SJCRH30 (cell line): ENCODE results near the gene AGRN. TPM values are rescaled to one million over a fixed set of nuclear protein-coding genes. Genes with fewer than 3 reads are reported as not detected.
"Not testable (repeated sequence)": the region's sequence is repeated elsewhere in the genome, so short reads cannot be mapped to it uniquely, and the experiment has no call there.

Experiments used
- DNase-seq, 2 experiments: peaks; one replicate each; pipeline ENCODE4 v3.0.0-alpha.2; 2015 to 2020
- H3K27ac ChIP-seq: fragments of 250-450 bp; sonication (Bioruptor Pico); 2 replicates; pipeline ENCODE4 v1.5.1; 2020; ENCODE audit warnings: mild to moderate bottlenecking, moderate library complexity
- H3K27me3 ChIP-seq: fragments of 250-450 bp; sonication (Bioruptor Pico); 2 replicates; pipeline ENCODE4 v1.5.1; 2020; ENCODE audit warnings: mild to moderate bottlenecking, moderate library complexity
- H3K36me3 ChIP-seq: fragments of 250-450 bp; sonication (Bioruptor Pico); 2 replicates; pipeline ENCODE4 v1.5.1; 2020; ENCODE audit warnings: mild to moderate bottlenecking, moderate library complexity
- H3K4me1 ChIP-seq: fragments of 250-450 bp; sonication (Bioruptor Pico); 2 replicates; pipeline ENCODE4 v1.5.1; 2020; ENCODE audit warnings: mild to moderate bottlenecking, moderate library complexity
- H3K4me3 ChIP-seq: fragments of 250-450 bp; sonication (Bioruptor Pico); 2 replicates; pipeline ENCODE4 v1.5.1; 2020; ENCODE audit warnings: mild to moderate bottlenecking, moderate library complexity
- H3K9me3 ChIP-seq: fragments of 250-450 bp; sonication (Bioruptor Pico); replicated peaks from 2 replicates; pipeline ENCODE4 v1.5.1; 2020; ENCODE audit warnings: mild to moderate bottlenecking, moderate library complexity
- total RNA-seq: library from RNA; depleted of rRNA; stranded (reverse); fragments of >200 nt; shearing (Covaris generic); gene quantifications from 2 replicates; pipeline ENCODE4 v1.2.3, GENCODE V29; 2014

AGRN gene
- total RNA-seq, 1 experiment from 2014 or later = 13.7 TPM

DNA sequence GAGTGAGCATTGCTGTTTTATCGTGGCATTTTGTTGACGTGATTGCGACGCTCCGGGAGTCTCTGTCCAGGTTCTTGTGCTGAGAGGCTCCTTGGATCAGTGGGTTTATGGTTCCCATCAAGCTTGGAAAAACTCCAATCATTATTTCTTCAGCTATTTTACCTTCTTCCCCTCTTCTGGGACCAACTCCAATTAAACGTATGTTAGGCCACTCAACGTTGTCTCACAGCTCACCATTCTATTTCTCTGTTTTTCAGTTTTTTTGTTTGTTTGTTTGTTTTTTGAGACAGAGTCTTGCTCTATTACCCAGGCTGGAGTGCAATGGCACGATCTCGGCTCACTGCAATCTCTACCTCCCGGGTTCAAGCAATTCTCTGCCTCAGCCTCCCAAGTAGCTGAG lies 28.0 kb upstream of the AGRN start:
- H3K9me3 ChIP-seq = peaks cover 5% of the 10 kb centered on the region; the same call in 1 of the 2 replicates
- no peak overlapping the region for H3K4me3 ChIP-seq
- no peak for DNase-seq
- no peaks in the 10 kb centered on the region for H3K27me3 ChIP-seq
- no peaks in the 10 kb centered on the region for H3K4me1 ChIP-seq
- H3K36me3 ChIP-seq = no peaks in the 10 kb centered on the region
- no peak overlapping the region for H3K27ac ChIP-seq

DNA sequence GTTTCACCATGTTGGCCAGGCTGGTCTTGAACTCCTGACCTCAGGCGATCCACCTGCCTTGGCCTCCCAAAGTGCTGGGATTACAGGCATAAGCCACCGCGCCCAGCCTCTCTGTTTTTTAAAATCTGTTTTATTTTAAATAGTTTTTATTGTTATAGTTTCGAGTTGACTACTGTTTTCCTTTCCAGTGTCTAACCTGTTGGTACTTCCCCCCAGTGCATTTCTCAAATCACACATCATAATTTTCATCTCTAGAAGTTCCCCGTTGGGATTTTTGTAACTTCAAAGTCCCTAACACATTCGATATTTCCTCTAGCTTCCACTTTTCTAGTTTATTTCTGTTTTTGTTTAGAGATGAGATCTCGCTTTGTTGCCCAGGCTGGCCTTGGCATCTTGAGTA lies 27.6 kb upstream of the AGRN start:
- DNase-seq = no peak

DNA sequence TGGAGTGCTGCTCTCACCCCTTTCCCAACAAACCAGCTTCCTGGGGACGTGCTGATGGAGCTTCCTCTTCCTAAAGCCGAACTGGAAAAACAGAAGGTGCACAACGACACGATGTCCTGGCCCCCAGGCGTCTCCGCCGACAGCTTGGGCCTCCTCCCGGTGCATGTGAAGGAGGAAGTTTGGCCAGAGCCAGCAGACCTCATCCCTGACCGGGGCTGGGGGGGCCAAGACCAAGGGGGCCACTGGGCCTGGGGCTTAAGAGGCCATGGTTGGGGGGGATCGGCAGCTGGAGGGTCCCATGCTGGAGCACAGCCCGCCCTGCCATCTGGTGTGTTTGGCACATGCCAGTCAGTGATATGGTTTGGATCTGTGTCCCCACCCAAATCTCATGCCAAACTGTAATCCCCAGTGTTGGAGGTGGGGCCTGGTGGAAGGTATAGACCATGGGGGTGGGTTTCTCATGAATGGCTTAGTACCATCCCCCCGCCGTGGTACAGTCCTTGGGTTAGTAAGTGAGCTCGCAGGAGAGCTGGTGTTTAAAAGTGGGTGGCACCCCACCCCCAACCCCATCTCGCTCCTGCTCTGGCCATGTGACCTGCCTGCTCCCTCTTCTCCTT lies 26.4 kb upstream of the AGRN start:
- H3K36me3 ChIP-seq = no peaks in the 10 kb centered on the region
- H3K27ac ChIP-seq = no peak overlapping the region
- H3K4me3 ChIP-seq = no peak overlapping the region
- DNase-seq = no peak
- no peaks in the 10 kb centered on the region for H3K4me1 ChIP-seq
- no peaks in the 10 kb centered on the region for H3K27me3 ChIP-seq
- peaks cover 5% of the 10 kb centered on the region; the same call in 1 of the 2 replicates for H3K9me3 ChIP-seq

More for the DNA sequence above, 27.6 kb upstream of the AGRN start:
- H3K4me3 ChIP-seq = no peak overlapping the region
- no peaks in the 10 kb centered on the region for H3K4me1 ChIP-seq
- peaks cover 5% of the 10 kb centered on the region; the same call in 1 of the 2 replicates for H3K9me3 ChIP-seq
- no peak overlapping the region for H3K27ac ChIP-seq
- no peaks in the 10 kb centered on the region for H3K27me3 ChIP-seq
- H3K36me3 ChIP-seq = no peaks in the 10 kb centered on the region

DNA sequence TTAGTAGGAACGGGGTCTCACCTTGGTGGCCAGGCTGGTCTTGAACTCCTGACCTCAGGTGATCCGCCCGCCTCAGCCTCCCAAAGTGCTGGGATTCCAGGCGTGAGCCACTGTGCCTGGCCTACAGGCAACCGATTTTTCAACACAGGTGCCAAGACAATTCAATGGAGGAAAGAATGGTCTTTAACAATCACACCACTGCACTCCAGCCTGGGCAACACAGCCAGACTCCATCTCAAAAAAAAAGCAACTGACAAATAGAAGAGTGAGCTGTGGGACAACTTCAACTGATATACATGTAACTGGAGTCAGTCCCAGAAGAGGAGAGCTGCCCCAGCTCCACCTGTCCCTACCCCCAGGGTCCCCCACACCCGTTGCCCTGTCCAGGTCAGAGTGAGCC lies 25.4 kb upstream of the AGRN start:
- not testable (repeated sequence) for H3K36me3 ChIP-seq, DNase-seq, H3K27ac ChIP-seq, H3K27me3 ChIP-seq, H3K9me3 ChIP-seq, H3K4me1 ChIP-seq, H3K4me3 ChIP-seq

DNA sequence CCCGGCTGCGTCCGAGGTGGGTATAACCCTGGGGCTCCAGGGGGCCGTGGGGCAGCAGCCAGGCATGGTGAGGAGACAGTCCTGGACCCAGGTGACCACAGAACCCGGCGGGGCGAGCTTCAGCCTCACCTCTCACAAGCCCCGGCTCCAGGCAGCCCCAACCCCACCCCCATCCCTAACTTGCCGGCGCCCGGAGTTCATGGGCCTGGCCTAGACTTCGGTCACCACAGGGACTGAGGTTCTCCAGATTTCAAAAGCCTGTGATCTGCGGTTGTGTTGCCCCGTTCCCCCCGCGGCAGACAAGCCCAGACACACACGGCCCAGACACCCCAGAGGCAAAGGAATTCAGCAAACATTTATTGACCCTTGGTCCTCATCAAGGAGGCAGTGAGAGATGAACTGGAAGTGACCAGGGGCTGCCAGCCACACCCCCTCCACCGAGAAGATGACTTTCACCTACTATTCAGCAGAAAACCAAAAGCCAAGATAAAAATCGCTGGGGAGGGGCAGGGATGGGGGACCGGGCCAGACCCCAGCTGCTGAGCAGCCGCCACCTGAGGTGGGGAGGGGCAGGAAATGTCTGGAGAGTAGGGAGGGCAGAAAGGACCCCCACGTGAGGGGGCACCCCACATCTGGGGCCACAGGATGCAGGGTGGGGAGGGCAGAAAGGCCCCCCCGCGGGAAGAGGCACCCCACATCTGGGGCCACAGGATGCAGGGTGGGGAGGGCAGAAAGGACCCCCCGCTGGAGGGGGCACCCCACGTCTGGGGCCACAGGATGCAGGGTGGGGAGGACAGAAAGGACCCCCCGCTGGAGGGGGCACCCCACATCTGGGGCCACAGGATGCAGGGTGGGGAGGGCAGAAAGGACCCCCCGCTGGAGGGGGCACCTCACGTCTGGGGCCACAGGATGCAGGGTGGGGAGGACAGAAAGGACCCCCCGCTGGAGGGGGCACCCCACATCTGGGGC lies 24.0 kb upstream of the AGRN start:
- Histone ChIP-seq H3K36me3 (no peaks in the 10 kb centered on the region), H3K9me3 (peaks cover 5% of the 10 kb centered on the region; the same call in 1 of the 2 replicates), H3K4me1 (no peaks in the 10 kb centered on the region), H3K27ac (no peak overlapping the region), H3K4me3 (no peak overlapping the region), H3K27me3 (no peaks in the 10 kb centered on the region)
- no peak for DNase-seq

DNA sequence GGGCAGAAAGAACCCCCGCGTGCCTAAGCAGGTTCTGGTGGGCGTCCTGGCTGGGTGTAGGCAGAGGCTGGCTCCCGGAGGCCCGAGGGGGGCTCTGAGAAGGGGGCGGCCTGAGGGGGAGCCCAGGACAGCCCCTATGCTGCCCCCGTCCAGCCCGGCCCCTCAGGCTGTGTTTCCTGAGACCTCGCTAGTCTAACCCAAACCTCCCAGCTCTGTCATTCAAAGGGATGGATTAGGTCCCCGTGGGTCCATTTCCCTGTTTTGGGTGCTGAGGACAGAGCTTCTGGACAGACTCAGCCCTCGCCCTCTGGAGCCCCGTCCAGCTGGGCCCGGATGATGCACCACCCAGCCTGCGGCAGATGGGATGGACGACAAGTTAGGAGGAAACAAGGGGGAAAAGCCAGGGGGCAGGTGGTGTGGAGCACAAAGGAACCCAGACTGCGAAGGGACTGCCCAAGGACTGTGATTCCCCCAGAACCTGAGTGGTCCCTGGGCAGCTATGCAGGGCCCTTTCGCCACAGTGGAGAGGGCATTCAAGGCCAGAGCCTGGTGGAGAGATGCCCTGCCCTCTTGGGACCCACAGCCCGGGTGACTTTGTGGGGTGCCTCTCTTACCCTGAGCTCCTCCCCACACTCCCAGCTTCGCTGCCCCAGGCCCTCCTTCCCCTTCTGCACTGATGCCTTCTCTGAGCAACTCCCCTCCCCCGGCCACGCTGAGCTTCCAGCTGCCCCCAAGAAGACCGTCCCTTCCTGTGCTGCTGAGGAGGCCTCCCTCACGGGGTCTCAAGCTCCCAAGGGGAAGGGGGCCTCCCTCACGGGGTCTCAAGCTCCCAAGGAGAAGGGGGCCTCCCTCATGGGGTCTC lies 22.8 kb upstream of the AGRN start:
- no peaks in the 10 kb centered on the region for H3K4me1 ChIP-seq
- no peak for DNase-seq
- no peaks in the 10 kb centered on the region for H3K27me3 ChIP-seq
- H3K9me3 ChIP-seq = no peaks in the 10 kb centered on the region; the same call in 1 of the 2 replicates
- H3K27ac ChIP-seq = no peak overlapping the region
- H3K4me3 ChIP-seq = no peak overlapping the region
- no peaks in the 10 kb centered on the region for H3K36me3 ChIP-seq

DNA sequence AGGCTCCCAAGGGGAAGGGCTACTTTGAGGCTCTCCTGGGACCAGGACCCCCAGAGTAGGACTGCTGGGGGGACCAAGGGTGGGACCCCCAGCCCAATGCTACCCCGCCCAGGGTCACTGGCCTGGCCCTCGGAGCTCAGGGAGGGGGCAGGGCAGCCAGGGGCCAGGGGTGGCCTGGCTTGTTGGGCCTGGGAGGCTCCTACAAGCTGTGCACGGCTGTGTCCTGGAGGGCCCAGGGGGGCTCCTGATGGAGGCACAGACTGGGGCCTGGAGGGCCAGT lies 22.3 kb upstream of the AGRN start:
- Histone ChIP-seq H3K36me3 (no peaks in the 10 kb centered on the region), H3K9me3 (no peaks in the 10 kb centered on the region), H3K4me3 (no peak overlapping the region), H3K27ac (no peak overlapping the region), H3K27me3 (no peaks in the 10 kb centered on the region), H3K4me1 (no peaks in the 10 kb centered on the region)
- DNase-seq = no peak

DNA sequence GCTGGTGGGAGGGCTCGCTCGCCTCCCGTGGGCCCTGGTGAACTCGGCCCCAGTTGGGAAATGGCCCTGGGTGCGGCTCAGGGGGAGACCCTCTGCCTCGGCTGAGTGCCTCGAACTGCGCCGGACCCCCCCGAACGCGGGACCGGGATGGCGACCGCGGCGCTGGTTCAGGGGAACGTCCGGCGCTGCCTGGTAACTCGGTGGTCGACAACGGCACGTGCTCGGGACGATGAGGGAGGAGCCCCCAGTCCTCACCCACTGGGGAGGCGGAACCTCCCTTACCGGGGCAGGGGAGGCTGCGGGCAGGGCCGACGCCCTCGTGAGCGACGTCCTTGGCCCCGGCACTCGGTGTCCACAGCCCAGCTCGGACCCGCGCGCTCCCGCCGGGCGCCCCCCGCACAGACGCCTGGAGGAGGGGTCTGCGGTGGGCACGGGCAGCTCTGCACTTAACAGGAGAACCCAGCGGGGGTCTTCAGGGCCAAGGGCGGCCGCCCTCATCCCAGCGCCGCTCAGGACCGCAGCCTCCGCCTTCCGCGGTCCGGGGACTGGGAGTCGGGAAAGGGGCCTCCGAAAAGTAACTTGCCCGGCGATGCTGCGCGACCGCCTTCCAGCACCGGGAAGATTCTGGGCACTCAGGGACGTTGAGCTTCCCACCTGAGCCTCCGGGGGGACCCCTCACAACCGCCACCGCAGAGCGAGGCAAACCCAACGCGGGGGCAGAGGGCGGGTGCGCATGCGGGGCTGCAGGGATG lies 21.8 kb upstream of the AGRN start:
- no peak overlapping the region for H3K4me3 ChIP-seq
- H3K4me1 ChIP-seq = no peaks in the 10 kb centered on the region
- H3K27me3 ChIP-seq = no peaks in the 10 kb centered on the region
- H3K36me3 ChIP-seq = no peaks in the 10 kb centered on the region
- H3K27ac ChIP-seq = no peak overlapping the region
- no peaks in the 10 kb centered on the region for H3K9me3 ChIP-seq
- no peak for DNase-seq

DNA sequence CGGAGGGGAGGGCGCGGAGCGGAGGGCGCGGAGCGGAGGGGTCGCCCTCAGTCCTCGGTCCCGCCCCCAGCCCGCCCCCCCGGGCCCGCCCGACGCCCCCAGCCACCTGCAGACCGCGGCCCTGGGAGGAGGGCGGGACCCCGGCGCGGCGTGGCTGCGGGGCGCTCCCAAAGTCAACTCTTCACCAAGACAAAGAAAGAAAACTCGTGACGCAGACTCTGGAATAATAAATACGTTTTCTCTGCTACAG lies 21.2 kb upstream of the AGRN start:
- H3K4me3 ChIP-seq = peak overlapping the region; percentile 70

DNA sequence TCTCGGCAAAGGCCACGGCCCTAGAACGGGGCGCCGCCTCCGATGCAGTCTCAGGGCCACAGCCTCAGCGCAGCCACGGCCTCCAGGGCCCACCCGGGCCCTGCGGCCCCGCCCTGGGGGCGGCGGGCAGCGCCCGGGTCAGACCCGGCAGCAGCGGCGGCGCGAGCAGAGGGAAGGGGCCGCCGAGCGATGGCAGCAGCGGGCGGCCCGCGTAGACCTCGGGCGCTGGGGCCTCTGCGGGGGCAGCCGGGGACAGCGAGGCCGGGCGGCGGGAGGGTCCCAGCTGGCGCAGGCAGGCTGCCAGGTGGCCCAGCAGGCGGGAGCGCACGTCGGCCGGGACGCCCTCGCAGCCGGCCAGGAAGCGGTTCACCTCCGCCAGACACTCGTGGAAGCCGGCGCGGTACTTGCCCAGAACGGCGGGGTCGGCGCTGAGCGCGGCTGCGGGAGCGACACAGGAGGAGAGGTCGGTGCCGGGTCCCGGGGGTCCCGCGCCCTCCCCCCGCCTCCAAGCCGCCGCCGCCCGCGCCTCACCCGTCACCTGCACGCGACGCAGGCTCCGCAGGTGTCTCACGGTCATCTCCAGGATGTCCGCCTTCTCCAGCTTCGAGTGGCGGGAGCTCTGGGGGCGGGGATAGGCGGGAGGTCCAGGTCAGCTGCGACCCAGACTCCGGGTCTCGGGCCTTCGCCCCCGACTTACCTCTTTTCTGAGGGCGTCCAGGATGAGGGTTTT lies 20.8 kb upstream of the AGRN start:
- H3K9me3 ChIP-seq = no peaks in the 10 kb centered on the region
- no peaks in the 10 kb centered on the region for H3K36me3 ChIP-seq
- no peaks in the 10 kb centered on the region for H3K27me3 ChIP-seq
- H3K4me3 ChIP-seq = peak overlapping the region; percentile 70
- peak overlapping the region; percentile 94 for H3K27ac ChIP-seq
- H3K4me1 ChIP-seq = peaks cover 4% of the 10 kb centered on the region
- peak; percentile 60 to 69 for DNase-seq

More for the DNA sequence above, 21.2 kb upstream of the AGRN start:
- Histone ChIP-seq H3K36me3 (no peaks in the 10 kb centered on the region), H3K27ac (no peak overlapping the region), H3K27me3 (no peaks in the 10 kb centered on the region), H3K4me1 (no peaks in the 10 kb centered on the region), H3K9me3 (no peaks in the 10 kb centered on the region)
- no peak for DNase-seq

DNA sequence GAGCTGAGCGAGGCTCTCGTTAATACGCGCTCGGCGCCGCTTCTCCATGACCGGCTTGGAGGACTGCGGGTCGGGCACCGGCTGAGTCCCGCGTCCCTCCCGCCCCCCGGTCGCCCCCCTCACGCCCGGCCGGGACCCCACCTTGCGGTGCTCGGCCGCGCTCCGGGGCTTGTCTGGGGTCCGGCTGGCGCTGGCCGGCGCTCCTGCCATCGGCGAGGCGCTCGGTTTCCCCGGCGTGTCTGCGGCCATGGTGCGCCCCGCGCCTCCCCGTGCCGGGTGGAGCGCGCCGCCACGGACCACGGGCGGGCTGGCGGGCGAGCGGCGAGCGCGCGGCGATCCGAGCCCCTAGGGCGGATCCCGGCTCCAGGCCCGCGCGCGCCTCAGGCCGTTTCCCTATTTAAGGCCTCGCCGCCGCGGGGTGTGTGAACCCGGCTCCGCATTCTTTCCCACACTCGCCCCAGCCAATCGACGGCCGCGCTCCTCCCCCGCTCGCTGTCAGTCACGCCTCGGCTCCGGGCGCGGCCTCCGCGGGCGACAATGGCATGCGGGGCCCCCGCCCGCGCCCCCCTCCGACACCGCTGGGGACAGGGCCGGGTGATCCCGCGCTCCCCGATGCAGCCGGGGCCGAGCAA lies 20.1 kb upstream of the AGRN start, which contains the start of gene HES4:
Gene HES4, minus strand, starts transcription at position 373 of the 632 bp plus-strand sequence. Its CDS starts 124 bp downstream, at position 249.
- H3K4me1 ChIP-seq = peaks cover 10% of the 10 kb centered on the region

DNA sequence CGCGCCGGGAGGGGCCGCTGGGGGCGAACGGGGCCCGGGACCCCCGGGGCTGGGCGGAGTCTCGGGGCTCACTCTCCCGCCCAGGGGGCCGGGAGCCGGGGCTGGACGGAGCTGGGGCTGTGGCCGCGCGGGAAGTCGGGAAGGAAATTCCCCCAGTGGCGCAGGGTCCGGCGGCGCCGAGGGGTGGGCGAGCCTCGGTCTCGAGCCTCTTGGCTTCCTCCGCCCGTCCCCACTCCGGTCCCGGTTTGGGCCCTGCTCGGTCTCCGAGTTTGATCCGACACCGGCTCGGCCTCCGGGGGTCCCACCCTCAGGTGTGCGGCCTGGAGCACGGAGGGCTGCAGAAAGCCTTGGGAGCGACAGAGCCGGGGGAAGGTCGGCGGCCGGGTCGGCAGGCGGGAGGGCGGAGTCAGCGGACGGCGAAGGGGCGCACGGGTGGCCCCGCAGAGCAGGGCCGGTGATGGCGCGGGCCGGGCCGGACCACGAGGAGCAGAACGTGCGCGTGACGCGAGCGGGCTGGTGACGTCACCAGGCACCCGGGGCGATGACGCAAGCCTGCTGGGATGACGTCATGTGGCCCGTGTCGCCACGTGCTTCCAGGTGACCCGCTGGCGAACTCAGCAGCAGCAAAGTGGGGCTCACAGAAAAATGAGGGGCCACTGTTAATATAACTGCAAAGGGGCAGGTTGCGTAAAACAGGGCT lies 19.4 kb upstream of the AGRN start:
- Histone ChIP-seq H3K27me3 (no peaks in the 10 kb centered on the region), H3K36me3 (no peaks in the 10 kb centered on the region), H3K4me3 (peak overlapping the region; percentile 70), H3K27ac (peak overlapping the region; percentile 94), H3K4me1 (peaks cover 14% of the 10 kb centered on the region), H3K9me3 (no peaks in the 10 kb centered on the region)
- DNase-seq = peak; percentile 89 to 90

More for the DNA sequence above, 20.1 kb upstream of the AGRN start, which contains the start of gene HES4:
- Histone ChIP-seq H3K27me3 (no peaks in the 10 kb centered on the region), H3K9me3 (no peaks in the 10 kb centered on the region), H3K27ac (peak within 1 kb of the TSS; percentile 94), H3K4me3 (peak within 1 kb of the TSS; percentile 70), H3K36me3 (no peaks in the 10 kb centered on the region)
- peak; percentile 95 for DNase-seq
